Breast epithelium (tissue), 3 donors: ENCODE measurements around the gene GFPT2.

ENCODE experiments used
- CTCF ChIP-seq, 3 donors: fragments of 450-650 bp; IDR thresholded peaks; one replicate each; pipeline ENCODE4 v1.5.1; 2016 to 2017; ENCODE audit warnings: antibody characterized with exemption in 3 of 3, mild to moderate bottlenecking in 3 of 3, moderate library complexity in 3 of 3
- POLR2A ChIP-seq: fragments of 450-650 bp; IDR thresholded peaks from one replicate; pipeline ENCODE4 v1.6.1; 2016; ENCODE audit warnings: antibody characterized with exemption, mild to moderate bottlenecking, moderate library complexity

DNA sequence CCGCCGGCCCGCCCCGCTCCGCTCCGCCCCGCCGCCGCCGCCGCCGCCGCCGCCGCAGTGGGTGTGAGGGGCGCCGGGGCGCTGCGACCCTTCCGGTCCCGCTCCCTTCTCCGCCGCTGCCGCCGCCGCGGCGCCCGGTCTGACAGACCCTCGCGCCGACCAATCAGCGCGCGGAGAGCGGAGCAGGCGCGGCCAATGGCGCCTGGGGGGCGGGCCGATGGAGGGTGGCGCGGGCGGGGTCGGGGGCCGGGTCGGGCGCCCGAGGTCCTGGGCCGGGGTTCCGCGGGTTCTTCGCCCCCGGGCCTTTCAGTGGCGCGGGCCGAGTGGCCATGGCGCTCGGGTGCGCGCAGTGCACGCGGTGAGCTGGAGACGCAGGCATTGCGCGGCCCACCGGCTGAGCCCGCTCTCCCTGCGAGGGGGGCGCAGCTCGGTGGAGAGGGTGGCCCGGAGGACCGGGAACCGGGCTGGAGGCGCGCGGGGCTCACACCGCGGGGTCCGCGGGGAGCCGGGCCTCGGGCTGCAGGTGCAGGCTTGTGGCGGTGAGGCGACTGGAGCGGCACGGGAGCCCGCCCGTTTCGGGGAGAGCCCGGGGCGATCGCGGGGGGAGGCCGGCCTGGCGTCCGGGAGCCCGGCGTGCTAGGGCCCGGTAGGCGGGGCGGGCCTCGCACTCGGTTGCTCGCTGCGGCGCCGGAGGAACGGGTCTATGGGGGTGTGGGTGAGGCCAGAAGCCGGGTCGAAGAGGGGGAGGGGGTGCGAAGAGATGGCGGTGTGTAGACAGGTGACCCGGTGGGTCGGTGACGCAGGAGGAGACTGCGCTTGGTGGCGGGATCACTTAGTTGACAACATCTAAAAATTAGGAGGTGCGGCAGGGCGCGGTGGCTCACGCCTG is 60.9 kb downstream of the GFPT2 start, which contains the start of gene MAPK9:
- TF ChIP-seq CTCF (IDR thresholded peaks at IDR 0.05): no peak
- no peak for TF ChIP-seq POLR2A
